Activated naive CD4-positive, alpha-beta T cell (primary cell): Measurements from ENCODE around the gene NGEF.

Source experiments
- DNase-seq, 4 experiments: peaks; one replicate each; lab custom pipeline; 2025; lab: John Stamatoyannopoulos, UW

The NGEF gene

GRCh38 chr2:232897598-232898408 lies 115.3 kb downstream of the NGEF start:
- no peak for DNase-seq

GRCh38 chr2:232896720-232897597 lies 116.1 kb downstream of the NGEF start:
- no peak for DNase-seq

- no peak for DNase-seq
Measured at GRCh38 chr2:232896111-232896510, 116.9 kb downstream of the NGEF start.

GRCh38 chr2:232894746-232895145 lies 118.3 kb downstream of the NGEF start:
- DNase-seq = no peak

GRCh38 chr2:232894251-232894650 lies 118.8 kb downstream of the NGEF start:
- no peak for DNase-seq

- no peak for DNase-seq
Measured at GRCh38 chr2:232893834-232894233, 119.2 kb downstream of the NGEF start.

- no peak for DNase-seq
Measured at GRCh38 chr2:232892843-232893242, 120.2 kb downstream of the NGEF start.

- DNase-seq = no peak
Measured at GRCh38 chr2:232892221-232892620, 120.8 kb downstream of the NGEF start.

- DNase-seq = no peak
Measured at GRCh38 chr2:232891621-232892071, 121.4 kb downstream of the NGEF start.

- DNase-seq = no peak
Measured at GRCh38 chr2:232890896-232891601, 122.0 kb downstream of the NGEF start.

- no peak for DNase-seq
Measured at GRCh38 chr2:232890536-232890895, 122.5 kb downstream of the NGEF start.

GRCh38 chr2:232889876-232890401 lies 123.1 kb downstream of the NGEF start:
- DNase-seq = no peak

GRCh38 chr2:232888839-232889529 lies 124.1 kb downstream of the NGEF start:
- DNase-seq = no peak

GRCh38 chr2:232888099-232888836 lies 124.8 kb downstream of the NGEF start:
- no peak for DNase-seq

- no peak for DNase-seq
Measured at GRCh38 chr2:232887171-232887850, 125.7 kb downstream of the NGEF start.

- DNase-seq = no peak
Measured at GRCh38 chr2:232886632-232887031, 126.4 kb downstream of the NGEF start.

GRCh38 chr2:232886176-232886575 lies 126.9 kb downstream of the NGEF start:
- DNase-seq = no peak

GRCh38 chr2:232885264-232885961 lies 127.6 kb downstream of the NGEF start:
- no peak for DNase-seq

- DNase-seq = no peak
Measured at GRCh38 chr2:232884549-232885263, 128.3 kb downstream of the NGEF start.
